AG04449 (cell line): ENCODE data around the gene ADGRV1.

Source experiments
- CTCF ChIA-PET: fragments of 350-600 bp; formaldehyde crosslinking; extraction: SDS; loops from one replicate; lab custom pipeline; 2021; ENCODE audit warnings: antibody characterized with exemption; lab: Yijun Ruan, JAX
- POLR2A ChIA-PET: fragments of 400-600, 350-600 bp; formaldehyde crosslinking; extraction: SDS; loops from one replicate; lab custom pipeline; 2020; ENCODE audit warnings: antibody characterized with exemption, inconsistent platforms; lab: Yijun Ruan, JAX
- DNase-seq: peaks from one replicate; pipeline ENCODE4 v3.0.0-alpha.2; 2010; ENCODE audit warnings: low read depth, low spot score
- H3K4me3 ChIP-seq: 2 replicates; pipeline ENCODE4 v1.5.1; 2011; ENCODE audit warnings: low read depth, mild to moderate bottlenecking, control low read depth, low read length
- TF ChIP-seq, protein P1 (sequence below): IDR thresholded peaks from one replicate; pipeline ENCODE4 v1.5.1; 2011; ENCODE audit warnings: mild to moderate bottlenecking, moderate library complexity, low read length, control low read depth, inconsistent platforms; ENCODE audit not compliant: insufficient read depth; ENCODE audit errors: missing control alignments

The ADGRV1 gene

DNA sequence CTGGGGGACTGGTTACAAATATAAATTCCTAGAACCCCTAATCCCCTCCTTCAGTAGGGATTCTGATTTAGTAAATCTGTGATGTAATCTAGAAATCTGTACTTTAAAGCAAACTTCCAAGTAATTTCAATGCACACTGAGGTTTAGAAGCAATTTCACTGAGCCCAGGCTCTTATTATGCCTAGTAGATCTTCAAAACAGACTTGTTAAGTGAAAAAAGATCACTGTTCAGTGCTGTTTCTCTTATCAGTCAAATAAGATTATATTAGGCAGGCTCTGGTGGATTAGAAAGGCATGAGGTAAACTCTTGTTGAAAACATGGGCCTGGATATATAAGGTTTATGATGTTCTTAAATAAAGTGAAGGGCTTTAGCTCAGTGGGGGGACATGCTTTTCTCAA, 293.9 kb downstream of the ADGRV1 start:
- ChIA-PET POLR2A (no interaction called here), CTCF (no interaction called here)
- TF ChIP-seq, protein P1, sequence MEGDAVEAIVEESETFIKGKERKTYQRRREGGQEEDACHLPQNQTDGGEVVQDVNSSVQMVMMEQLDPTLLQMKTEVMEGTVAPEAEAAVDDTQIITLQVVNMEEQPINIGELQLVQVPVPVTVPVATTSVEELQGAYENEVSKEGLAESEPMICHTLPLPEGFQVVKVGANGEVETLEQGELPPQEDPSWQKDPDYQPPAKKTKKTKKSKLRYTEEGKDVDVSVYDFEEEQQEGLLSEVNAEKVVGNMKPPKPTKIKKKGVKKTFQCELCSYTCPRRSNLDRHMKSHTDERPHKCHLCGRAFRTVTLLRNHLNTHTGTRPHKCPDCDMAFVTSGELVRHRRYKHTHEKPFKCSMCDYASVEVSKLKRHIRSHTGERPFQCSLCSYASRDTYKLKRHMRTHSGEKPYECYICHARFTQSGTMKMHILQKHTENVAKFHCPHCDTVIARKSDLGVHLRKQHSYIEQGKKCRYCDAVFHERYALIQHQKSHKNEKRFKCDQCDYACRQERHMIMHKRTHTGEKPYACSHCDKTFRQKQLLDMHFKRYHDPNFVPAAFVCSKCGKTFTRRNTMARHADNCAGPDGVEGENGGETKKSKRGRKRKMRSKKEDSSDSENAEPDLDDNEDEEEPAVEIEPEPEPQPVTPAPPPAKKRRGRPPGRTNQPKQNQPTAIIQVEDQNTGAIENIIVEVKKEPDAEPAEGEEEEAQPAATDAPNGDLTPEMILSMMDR = no peak
- H3K4me3 ChIP-seq = no peak overlapping the region
- no peak for DNase-seq

DNA sequence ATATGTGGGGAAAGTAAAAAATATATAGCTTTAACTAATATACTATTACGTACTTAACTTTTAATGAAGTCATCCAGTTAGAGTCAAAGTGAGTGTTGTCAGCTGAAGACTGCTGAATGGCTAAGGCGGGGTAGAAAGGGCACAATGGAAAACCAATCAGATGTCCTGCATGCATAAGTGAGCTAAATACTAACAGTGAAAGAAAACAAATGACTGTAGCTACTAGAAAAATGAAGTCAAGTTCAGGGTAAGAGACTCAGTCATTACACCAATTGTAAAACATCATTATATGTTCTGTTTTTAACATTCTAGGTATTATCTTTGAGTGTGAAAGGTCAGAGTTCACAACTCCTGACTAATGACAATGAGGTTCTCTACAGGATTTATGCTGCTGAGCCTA, 295.2 kb downstream of the ADGRV1 start:
- no peak for DNase-seq
- ChIA-PET CTCF (no interaction called here), POLR2A (no interaction called here)
- TF ChIP-seq, protein P1 = no peak
- H3K4me3 ChIP-seq = no peak overlapping the region

DNA sequence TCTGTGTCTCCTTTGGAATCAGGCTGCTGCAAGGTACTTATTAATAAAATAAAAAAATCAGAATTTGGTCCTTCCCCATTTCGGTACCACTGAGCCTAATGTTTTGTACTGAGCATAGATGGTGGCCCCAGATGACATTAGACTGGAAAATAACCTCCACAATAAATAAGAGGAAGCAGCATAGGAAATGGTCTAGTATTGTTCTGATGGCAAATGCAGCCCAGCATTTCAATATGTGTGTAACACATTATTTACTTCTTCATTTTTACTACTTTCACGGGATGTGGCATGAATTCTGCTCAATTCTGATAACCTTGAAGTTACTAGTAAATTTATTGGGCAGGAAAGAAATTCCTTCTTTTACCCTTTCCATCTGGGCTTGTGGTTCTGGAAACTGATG, 295.6 kb downstream of the ADGRV1 start:
- no peak for DNase-seq
- POLR2A ChIA-PET = no interaction called here
- H3K4me3 ChIP-seq = no peak overlapping the region
- TF ChIP-seq, protein P1 = no peak
- CTCF ChIA-PET = no interaction called here

DNA sequence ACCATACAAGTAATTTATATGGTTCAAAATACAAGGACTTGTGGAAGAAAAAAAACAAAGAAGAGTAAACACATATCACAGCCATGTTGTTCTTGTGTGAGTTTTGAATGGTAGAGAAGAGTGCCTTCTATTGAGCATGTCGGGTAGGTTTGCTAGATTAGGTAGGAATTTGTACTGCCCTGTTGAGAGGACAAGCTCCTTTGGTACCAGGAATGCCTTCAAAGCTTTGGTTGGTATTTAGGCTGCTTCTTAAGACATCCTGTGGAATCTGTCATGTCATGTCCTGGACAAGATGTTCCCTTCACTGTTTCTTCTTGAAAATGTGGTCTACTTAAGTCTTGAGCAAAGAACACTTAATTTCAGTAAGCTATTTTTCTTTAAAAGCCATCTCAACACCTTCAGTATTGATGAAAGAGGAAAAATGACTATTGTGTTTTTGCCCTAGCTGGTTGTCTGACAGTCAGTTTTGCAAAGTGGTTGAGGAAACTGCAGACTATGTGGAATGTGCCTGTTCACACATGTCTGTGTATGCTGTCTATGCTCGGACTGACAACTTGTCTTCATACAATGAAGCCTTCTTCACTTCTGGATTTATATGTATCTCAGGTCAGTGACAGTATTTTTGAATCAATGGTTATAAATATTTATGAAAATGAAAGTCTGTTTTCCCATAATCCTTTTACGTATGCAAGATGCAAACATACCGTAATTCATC, 296.9 kb downstream of the ADGRV1 start:
- no peak overlapping the region for H3K4me3 ChIP-seq
- TF ChIP-seq, protein P1 = no peak
- no peak for DNase-seq
- POLR2A ChIA-PET = no interaction called here
- CTCF ChIA-PET = interaction anchor here (2.5 kb wide), 1 partner anchor 10 kb away, joined by 8 read pairs; no protein-coding TSS in a partner anchor

DNA sequence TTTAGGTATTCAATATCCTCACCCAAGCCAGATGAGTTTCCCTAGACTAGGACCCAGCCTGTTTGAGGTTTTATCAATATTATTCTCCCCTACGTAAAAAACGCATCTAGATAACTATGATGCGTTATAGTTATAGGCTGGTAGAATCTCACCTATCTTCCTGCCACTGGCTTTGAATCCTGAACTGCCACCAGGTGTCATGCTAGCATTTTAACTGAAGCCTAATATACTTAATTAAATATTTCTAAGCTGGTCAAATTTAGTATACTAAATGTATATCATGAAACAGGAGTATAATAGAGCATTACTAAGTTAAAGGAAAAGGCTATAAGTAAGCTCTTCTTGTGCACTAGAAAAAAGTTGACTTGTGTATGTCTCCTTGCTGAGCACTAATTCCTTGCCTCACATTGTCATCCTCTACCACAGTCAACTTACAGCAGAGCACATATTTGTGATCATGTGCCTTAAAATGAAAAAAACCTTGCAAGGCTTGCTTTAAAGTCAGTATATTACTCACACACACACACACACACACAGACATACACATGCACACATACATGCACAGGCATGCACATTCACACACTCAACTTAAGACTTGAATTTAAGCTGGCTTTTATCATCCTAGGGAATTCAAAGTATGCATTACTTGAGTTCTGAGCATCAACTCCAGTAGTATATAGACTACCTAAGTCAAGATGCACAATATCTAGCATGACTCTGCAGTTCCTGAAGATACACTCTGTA, 303.4 kb downstream of the ADGRV1 start:
- H3K4me3 ChIP-seq = no peak overlapping the region
- CTCF ChIA-PET = interaction anchor here (1.1 to 8.5 kb wide), 2 partner anchors 523 to 558 kb away, joined by 5 to 100 read pairs; no protein-coding TSS in a partner anchor
- TF ChIP-seq, protein P1 = no peak
- POLR2A ChIA-PET = no interaction called here
- DNase-seq = no peak

DNA sequence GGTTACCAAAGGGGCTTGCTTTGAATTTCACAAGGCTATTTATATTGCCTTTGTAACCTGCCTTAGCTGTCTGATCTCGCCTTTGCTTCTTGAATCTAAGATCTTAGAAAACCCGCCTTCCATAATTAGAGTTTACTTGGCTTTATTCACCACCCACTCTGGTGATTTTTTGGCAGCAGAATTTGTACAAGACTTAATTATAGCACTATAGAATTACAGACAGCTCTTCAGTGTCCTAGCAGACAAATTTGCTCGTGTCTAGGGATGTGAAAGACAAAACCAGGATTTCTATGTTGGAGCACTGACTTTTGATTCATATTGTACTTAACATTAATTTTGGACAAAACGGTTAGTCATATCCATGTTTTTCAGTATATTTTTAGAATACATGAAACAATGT, 306.6 kb downstream of the ADGRV1 start:
- ChIA-PET POLR2A (no interaction called here), CTCF (interaction anchor here (0.9 to 8.5 kb wide), 12 partner anchors 9 to 777 kb away, joined by 3 to 100 read pairs (median 4); no protein-coding TSS in a partner anchor)
- TF ChIP-seq, protein P1 = no peak
- H3K4me3 ChIP-seq = no peak overlapping the region
- DNase-seq = no peak
